Ecto neural progenitor cell (in vitro differentiated cells): ENCODE data around the gene POLR3K.

Experiments used
- DNase-seq: peaks from one replicate; pipeline ENCODE4 v3.0.0-alpha.2; 2018; ENCODE audit warnings: low spot score

Gene POLR3K

DNA sequence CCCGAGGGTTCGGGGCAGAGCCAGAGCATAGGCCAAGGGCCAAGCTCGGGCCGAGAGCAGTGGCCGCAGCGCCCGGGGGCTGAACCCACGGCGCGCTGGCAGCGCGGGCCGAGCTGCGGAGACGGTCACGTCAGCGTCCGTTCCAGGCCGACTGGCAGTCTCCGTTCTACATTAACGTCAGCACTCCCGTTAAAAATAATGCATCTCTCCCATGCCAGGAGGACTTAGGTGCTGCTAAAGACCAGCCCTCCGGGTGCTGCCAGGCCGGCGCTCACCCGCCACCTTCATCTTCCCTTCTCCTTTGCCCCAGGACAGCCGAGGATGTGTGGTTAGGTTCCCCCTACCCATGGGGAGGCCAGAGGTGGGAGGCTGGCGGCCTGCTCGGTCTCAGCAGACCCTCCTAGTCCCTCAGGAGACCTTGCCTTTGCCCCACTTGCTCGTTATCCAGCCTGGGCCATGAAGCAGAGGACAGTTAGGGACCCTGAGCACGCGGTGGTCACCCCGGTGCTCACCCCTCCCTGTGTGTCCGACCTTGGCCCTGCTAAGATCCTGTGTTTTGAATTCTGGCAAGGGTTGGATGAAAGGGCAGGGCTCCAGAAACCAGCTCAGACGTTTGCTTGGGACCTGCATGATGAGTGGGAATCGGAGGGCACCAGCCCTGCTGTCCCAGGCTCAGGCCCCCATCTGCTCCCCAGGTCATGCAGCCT lies 25.2 kb upstream of the POLR3K start:
- no peak for DNase-seq

DNA sequence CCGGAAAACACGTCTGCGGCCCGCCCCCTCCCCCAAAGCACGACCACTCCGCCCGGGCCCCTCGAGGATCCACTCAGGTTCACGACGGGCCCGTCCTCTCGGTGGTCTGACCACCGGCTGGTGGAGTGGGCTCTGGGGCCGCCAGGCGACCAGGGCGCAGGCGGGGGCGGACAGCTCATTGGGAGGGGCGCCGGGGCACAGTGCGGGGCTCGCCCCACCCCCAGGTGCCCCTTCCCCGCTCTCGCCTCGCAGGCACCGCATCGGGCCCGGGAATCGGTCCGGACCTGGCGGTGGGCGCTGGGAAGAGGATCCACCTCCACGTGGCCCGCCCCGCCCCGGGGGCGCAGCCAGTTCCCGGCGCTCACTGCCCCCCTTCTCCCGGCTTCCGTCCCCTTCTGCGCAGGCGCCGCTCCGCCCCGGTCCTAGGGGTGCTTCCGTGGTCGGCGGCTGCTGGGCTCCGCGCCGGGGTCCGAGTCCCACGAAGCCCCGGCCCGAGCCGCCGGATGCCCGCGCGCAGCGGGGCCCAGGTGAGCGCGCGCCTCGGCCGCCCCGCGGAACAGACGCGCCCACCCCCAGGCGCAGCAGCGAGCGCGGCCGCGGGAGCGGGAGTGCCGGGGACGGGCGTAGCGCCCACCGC lies 24.5 kb upstream of the POLR3K start, which contains the start of gene MPG:
MPG (plus strand) TSS at position 419 of the 637 bp plus-strand sequence; CDS start at position 504, 85 bp downstream.
- peak; percentile 85 for DNase-seq

DNA sequence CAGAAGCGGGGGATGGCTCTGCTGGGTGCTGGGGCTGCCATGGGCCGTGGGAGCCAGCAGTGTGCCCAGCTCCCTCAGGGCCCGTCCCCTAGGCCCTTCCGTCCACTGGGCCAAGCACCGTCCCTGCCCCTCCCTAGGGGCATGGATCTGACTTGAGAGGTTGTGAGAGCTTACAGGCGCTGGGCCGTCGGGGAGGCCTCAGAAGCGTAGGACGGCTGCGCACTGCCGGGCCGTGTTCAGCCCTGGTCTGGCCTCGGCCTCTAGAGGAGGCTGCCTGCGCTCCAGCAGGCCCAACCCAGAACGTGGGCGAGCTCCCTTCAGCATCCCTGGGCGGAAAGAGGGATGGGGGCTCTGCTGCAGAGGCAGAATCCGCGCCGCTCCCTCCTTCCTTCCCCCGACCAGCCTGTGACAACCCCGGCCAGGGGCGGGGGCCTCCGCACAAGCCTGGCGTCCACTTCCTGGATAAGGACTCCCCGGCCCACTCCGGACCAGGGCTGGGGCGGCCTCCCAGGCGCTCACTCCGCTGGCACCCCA lies 23.9 kb upstream of the POLR3K start:
- peak; percentile 74 for DNase-seq

DNA sequence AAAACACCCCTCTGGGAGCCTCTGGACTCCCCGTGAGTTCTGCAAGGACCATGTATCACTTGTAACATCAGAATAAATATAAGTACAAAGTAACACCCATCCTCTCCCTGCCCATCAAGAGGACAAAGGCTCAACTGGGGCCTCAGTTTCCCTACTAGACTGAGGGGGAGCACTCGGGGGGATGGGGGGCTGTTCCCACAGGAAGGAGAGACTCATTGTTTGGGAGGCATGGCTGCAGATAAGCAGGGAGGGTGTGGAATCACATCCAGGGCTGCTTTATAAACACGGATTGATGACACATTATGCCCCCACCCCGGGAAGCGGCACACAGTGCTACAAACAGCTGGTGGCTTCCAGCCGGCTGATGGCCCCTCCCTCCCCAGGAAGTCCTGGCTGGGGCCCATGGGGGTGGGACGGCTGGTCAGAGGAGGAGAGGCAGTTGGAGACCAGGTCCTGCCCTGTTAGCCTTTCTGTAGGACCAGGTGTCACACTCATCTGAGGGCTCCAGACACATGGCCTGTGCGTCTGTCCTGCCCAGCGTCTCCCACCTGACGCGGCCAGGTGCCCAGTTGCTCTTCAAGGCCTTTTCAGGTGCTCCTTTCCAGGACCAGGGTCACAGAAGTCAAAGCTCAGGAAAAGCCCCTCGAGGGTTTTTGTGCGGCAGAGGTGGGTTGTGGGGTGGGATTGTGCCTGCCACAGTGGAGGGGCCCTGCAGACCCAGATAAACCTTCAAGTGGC lies 23.3 kb upstream of the POLR3K start:
- DNase-seq: no peak

DNA sequence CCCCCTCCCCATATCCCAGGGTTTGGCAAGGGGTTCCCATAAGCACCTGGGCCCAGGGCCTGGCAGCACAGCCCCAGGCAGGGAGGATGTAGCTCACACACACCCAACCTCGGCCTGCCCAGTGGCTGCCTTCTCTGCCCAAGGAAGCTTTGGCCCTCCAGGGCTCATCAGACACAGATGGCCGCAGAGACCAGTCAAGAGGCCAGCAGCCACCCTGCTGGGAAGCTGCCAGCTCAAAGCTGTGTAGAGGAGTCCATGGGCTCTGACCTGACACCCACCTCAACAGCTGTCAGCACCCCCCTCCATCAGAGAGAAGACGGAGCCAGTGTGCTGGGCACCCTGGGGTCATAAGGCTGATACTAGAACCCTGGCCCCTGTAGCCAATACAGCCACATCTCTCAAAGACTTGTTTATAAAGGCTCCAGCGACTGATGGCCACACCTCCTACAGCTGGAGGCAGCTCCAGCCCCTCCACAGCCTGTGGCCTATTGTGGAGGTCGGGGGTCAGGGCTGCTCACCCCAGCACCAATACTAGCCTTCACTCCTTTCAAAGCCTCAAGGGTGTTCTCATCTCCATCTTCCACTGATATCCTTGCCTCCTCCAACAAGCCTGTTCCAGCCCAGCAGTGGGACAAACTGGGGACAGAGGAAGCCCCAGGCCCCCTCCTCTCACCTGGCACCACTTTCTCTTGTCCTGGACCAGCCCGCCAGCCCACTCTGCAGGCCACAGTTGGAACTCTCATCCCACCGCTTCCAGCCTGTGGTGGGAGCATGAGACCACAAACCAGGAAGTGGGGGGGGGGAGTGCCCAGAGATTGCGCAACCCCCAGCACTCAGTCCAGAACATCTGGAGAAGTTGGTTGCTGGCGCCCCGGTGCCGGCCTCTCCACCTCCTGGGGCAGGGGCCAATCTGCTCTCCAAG lies 22.4 kb upstream of the POLR3K start:
- DNase-seq: peak; percentile 64

DNA sequence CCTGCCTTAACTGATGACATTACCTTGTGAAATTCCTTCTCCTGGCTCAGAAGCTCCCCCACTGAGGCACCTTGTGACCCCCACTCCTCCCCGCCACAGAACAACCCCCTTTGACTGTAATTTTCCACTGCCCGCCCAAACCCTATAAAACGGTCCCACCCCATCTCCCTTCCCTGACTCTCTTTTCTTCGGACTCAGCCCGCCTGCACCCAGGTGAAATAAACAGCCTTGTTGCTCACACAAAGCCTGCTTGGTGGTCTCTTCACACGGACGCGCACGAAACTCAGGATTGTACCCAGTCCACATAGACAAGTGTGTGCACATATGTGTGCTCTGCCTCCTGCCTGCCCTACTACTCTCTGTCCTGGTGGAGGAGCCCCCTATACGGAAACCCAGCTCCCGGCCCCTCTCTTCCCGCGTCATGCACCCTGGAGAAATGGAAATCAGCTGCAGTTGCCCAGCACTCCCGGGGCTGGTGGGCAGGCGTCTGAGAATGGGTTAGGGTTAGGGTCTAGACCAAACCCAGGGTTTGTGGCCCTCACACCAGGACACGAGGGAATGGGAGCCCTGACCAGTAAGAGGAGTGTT lies 21.4 kb upstream of the POLR3K start:
- no peak for DNase-seq

DNA sequence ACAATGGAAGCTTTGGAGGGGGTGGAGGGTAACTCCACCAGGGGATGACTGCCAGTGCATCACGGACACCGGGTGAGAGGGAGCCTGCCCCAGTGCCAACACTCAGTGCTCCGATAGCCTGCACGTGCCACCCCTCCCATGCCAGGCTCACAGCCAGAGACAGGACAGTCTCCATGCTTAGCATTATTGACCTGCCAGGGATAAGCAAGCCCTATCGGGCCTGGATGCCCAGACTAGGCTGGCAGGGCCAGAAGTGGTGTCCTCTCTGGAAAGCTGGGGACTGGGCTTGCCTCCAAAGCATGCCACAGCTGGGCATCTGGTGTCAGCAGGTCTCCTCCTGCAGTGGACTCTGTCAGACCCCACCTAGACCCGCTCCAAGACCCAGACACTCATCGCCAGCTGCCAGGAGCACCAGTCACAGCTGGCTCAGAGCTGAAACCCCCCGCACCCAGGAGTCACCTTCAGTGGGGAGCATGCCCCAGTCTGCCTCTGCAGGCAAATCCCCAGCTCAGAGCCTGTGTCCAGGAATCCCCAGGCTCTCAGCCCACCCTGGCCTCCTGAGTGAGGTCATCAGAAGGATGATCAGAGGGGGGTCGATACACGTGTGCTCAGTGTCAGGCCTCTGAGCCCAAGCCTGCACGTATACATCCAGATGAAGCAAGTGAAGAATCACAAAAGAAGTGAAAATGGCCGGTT lies 20.8 kb upstream of the POLR3K start:
- DNase-seq: no peak

DNA sequence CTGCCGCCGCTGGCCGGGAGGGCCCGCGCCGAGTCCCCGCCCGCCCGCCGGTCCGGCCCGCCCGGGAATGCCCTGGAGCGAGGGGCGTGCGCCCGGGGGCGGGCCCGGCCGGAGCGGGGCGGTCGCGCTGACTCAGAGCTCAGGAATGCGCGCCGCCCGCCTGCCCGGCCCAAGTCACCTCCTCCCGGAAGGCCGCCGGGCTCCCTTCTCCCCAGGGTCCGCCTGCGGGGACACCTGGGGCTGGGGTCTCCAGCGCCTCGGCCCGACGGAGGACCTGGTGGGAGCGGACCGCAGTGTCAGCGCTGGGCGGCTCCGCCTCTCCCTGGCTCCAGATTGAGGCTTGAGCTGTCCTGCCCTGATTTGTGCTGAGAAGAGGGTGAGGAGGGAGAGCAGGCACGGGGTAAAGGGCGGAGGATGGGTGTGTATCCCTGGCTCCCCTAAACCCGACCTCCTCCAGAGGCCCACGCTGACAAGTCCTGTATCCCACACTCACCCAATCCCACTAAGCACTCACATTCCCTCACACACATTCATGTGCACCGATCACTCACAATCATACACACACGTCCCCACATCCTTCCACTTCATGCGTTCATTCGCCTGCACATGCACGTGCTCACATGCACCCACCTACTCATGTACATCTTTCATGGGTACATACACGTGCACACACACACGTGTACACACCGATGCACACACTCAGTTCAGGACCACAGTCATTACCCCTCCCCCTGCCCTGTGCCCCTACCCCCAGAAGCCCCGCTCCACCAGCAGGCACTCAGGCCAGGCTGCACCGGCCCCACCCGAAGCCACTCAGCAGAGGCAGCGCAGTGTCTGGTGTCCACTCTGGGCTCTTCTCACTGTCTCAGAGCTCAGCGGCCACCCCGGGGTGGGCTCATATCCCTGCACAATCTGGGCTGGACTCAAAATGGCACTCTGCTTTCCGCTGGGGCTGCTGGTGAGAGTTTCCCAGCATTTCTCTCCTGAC lies 19.4 kb upstream of the POLR3K start, which contains the start of gene RHBDF1:
RHBDF1 (minus strand) TSS at position 71 of the 988 bp plus-strand sequence. CDS start 7,616 bp downstream, outside the sequence.
- peak; percentile 83 for DNase-seq

DNA sequence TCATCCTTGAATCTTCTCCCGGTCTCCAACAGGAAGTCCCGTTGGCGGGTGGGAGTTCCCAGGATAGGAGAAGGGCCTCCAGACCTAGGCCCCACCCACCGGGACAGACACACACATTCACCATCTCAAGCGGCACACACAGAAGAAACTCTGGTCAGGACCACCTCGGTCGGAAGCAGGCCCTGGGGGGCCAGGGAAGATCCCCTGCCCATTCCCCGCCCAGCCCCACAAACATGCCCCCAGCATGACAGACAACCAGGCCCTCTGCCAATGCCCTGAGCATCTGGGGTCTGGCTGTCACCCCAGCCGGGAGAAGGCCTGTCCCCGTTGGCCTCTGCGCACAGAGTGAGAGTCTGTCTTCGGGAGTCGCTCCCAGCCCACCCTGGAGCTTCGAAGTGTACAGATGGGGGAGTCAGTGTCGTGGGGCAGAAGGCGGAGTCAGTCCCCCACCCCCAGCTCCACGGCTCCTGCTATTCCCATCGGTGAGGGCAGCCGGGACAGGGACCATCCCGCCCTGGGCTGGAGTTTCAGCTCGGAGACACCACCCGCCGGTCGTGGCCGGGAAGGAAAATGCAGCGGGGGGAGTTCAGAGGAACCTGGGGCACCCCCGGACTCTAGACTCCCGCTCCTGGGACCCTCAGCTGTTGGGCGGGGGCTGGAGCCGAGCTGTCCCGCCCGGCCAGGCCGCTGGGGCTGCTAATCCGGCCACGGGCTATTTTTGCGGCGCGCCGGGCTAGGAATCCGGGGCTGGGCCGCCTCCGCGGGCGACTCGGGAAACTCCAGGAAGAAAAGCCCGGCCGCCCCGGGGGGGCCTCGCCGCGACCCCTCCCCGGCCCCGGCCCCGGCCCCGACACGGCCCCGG lies 18.4 kb upstream of the POLR3K start:
- DNase-seq: peak; percentile 80

DNA sequence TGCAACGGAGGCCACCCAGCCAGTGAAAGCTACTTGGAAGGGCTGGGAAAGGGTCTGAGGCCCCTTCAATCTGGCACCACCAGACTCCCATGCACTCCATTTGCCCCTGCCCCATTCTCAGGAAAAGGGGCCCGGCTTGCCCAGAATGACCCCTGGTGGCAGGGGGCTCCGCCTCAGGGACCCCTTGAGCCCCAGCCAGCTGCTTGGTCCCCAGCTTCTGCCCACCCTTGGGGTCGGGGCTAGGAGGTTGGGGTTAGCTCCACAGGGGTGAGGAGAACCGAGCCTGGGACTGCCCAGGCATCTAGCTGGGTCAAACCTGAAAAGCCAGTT lies 17.8 kb upstream of the POLR3K start:
- DNase-seq: no peak

DNA sequence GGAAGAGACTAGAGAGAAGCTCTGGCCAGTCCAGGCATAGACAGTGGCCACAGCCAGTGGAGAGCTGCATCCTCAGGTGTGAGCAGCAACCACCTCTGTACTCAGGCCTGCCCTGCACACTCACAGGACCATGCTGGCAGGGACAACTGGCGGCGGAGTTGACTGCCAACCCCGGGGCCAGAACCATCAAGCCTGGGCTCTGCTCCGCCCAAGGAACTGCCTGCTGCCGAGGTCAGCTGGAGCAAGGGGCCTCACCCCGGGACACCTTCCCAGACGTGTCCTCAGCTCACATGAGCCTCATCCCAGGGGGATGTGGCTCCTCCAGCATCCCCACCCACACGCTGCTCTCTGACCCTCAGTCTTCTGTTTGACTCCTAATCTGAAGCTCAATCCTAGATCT lies 15.8 kb upstream of the POLR3K start:
- no peak for DNase-seq

DNA sequence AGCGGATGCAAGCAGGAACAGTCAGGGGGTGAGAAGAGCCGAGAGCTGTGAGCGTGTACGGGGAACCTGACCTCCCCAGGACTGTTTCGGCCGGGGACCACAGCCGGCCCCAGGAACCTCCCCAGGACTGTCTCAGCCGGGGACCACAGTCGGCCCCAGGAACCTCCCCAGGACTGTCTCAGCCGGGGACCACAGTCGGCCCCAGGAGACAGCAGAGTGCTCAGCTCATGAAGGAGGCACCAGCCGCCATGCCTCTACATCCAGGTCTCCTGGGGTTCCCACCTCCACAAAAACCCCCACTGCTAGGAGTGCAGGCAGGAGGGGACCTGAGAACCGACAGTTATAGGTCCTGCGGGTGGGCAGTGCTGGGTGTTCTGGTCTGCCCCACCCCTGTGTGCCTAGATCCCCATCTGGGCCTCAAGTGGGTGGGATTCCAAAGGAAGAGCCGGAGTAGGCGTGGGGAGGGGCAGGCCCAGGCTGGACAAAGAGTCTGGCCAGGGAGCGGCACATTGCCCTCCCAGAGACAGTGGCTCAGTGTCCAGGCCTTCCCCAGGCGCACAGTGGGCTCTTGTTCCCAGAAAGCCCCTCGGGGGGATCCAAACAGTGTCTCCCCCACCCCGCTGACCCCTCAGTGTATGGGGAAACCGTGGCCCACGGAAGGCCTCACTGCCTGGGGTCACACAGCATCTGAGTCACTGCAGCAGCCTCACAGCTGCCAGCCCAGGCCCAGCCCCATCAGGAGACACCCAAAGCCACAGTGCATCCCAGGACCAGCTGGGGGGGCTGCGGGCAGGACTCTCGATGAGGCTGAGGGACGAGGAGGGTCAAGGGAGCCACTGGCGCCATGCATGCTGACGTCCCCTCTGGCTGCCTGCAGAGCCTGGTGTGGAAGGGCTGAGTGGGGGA lies 14.7 kb upstream of the POLR3K start:
- peak; percentile 69 for DNase-seq

DNA sequence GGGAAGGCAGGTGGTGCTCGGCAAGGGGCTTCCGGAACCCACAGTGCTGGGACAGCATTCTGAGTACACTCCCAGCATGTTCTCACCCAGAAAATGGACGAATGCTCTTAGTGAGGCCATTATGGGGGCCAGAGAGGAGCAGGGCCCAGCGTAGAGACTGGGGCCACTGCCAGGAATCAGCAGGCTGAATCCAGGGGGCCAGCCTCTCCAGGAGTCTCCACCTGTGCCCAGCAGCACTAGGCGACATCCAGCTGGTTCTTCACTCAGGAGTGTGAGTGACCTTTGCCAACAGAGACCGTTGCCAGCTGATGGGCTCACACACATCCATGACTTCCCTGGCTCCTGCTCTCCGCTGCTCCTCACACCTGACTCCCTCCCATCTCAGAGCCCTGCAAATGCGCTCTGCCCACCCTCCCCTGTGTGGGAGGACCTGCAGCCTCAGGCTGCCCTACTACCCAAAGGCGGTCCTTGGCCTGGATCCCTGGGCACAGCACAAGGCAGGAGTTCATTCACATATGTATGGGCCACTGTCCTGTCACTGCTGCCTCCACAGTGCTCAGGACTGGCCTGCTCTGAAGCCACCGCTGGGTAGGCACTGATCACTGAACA lies 13.9 kb upstream of the POLR3K start:
- DNase-seq: no peak

DNA sequence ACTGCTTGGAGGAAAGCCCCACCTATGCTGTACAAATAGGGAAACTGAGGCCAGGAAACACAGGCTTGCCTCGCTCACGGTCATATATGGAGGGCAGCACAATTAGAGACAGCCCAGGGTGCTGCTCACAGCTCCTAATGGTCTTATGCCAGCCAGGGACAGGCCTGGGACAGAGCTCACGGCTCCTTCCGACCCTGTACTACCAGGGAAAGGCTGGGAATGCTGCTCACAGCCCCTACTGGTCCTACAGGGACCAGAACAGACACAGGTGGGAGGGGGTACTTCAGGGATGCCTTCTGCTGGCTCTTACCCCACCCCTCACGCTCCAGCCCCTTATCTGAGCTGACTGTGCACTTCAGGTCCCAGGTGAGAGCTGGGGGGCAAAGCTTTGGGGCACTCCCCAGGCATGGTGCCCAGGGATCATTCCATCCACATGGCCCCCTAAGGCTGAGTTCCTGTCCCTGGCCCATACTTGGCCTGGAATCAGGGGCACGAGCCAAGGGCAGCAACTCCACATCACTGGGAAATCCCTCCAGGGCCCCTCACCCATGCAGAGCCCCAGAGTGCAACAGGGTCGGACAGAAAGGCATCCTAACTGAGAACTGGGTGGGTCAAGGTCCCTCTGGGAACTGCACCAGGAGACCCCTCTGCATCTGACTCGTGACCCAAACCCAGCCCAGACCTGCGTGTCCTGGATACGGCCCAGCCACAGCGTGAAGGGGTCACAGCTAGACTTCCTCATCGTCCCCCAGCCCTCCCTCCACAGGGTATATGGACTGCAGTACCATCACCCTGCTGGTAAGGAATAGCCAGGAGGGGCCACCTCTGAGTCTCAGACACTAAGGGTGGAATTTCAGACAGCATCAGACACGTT lies 13.1 kb upstream of the POLR3K start:
- DNase-seq: no peak

DNA sequence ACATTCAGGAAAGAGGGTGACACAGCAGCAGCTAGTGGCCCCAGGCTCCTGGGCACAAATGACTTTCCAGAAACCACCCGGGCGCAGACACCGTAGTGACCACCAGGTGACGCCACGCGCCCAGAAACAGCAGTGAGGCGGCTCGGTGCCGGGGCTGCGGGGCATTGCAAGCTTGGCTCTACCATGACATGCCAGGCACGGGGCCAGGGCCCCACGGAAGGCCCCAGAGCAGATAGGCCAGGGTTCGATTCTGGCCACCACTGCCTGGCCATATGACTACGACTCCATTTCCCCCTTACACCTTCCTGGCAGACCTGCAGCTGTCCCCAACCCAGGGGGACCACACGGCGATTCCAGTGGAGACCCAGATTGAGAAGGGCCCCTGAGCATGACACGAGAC lies 12.3 kb upstream of the POLR3K start:
- DNase-seq: peak; percentile 92

DNA sequence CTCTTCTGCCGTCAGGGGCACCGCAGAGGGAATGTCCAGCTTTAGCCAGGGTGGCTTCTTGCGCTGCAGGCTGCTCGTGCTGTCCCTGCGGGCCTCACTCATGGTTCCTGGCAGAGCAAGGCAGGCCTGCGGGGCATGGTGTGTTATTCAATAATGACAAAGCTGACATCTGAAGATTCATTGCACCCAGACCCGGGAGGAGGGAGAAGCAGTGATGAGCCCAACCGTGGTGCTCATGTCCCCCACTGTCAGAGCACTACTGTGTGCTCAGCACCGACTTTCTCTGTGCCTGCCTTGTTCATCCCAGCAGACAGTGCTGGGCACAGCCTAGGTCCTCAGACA lies 11.5 kb upstream of the POLR3K start:
- no peak for DNase-seq
